GM23338 (cell line): ENCODE results near the gene CAPS. TPM values are rescaled to one million over a fixed set of nuclear protein-coding genes. Genes with fewer than 3 reads are reported as not detected.

Experiments used
- ATAC-seq: fragments of 200-7000 bp; cut with Tn5 transposase; 3 replicates; pipeline ENCODE4 v1.9.1; 2020
- DNase-seq: peaks from one replicate; pipeline ENCODE4 v3.0.0-alpha.2; 2015; ENCODE audit warnings: low spot score
- H2AFZ ChIP-seq: fragments of 200-600 bp; sonication (generic); 2 replicates; pipeline ENCODE4 v1.8.0; 2016; ENCODE audit warnings: antibody characterized with exemption, mild to moderate bottlenecking, moderate library complexity
- H3F3A ChIP-seq: fragments of 200-600 bp; sonication (generic); replicated peaks from 2 replicates; pipeline ENCODE4 v1.8.0; 2017; ENCODE audit warnings: antibody characterized with exemption, mixed run types, low read depth
- H3K27ac ChIP-seq: fragments of 200-600 bp; sonication (generic); 2 replicates; pipeline ENCODE4 v1.6.1; 2016; ENCODE audit warnings: low read depth
- H3K27me3 ChIP-seq: fragments of 200-600 bp; sonication (generic); 2 replicates; pipeline ENCODE4 v1.8.0; 2016; ENCODE audit warnings: mild to moderate bottlenecking, mixed run types, moderate library complexity; ENCODE audit not compliant: insufficient read depth
- H3K36me3 ChIP-seq: fragments of 200-600 bp; sonication (generic); 2 replicates; pipeline ENCODE4 v1.8.0; 2016; ENCODE audit warnings: mild to moderate bottlenecking; ENCODE audit not compliant: insufficient read depth
- H3K4me1 ChIP-seq: fragments of 200-600 bp; sonication (generic); 2 replicates; pipeline ENCODE4 v1.8.0; 2016; ENCODE audit warnings: mild to moderate bottlenecking, moderate library complexity; ENCODE audit not compliant: insufficient read depth
- H3K4me2 ChIP-seq: fragments of 200-600 bp; sonication (generic); 2 replicates; pipeline ENCODE4 v1.7.1; 2017; ENCODE audit warnings: mixed run types
- H3K4me3 ChIP-seq: fragments of 200-600 bp; sonication (generic); 2 replicates; pipeline ENCODE4 v1.6.1; 2016; ENCODE audit warnings: mixed run types
- H3K79me2 ChIP-seq: fragments of 200-600 bp; sonication (generic); replicated peaks from 2 replicates; pipeline ENCODE4 v1.8.0; 2017; ENCODE audit warnings: mild to moderate bottlenecking; ENCODE audit not compliant: insufficient read depth
- H3K9me2 ChIP-seq: fragments of 200-600 bp; sonication (generic); 2 replicates; pipeline ENCODE4 v1.8.0; 2017; ENCODE audit not compliant: insufficient read depth
- H4K20me1 ChIP-seq: fragments of 200-600 bp; sonication (generic); replicated peaks from 2 replicates; pipeline ENCODE4 v1.8.0; 2017; ENCODE audit warnings: mild to moderate bottlenecking; ENCODE audit not compliant: insufficient read depth
- H3K27ac Mint-ChIP-seq: 2 replicates; pipeline ENCODE4 v1.8.0; 2020; ENCODE audit warnings: inconsistent platforms, mild to moderate bottlenecking, moderate library complexity, mixed read lengths
- H3K27me3 Mint-ChIP-seq: 3 replicates; pipeline ENCODE4 v1.8.0; 2022; ENCODE audit warnings: low read depth, mild to moderate bottlenecking, moderate library complexity, mixed read lengths, inconsistent platforms; ENCODE audit not compliant: insufficient read depth, poor library complexity
- H3K36me3 Mint-ChIP-seq: 3 replicates; pipeline ENCODE4 v1.8.0; 2021; ENCODE audit warnings: low read depth, mild to moderate bottlenecking, inconsistent platforms, moderate library complexity, mixed read lengths
- H3K4me1 Mint-ChIP-seq: 3 replicates; pipeline ENCODE4 v1.8.0; 2020; ENCODE audit warnings: mild to moderate bottlenecking, inconsistent platforms, mixed read lengths
- H3K4me3 Mint-ChIP-seq: 3 replicates; pipeline ENCODE4 v1.8.0; 2021; ENCODE audit warnings: moderate library complexity, mild to moderate bottlenecking, inconsistent platforms, mixed read lengths
- H3K9me3 Mint-ChIP-seq: 3 replicates; pipeline ENCODE4 v1.8.0; 2020; ENCODE audit warnings: moderate library complexity, mild to moderate bottlenecking, inconsistent platforms, mixed read lengths
- CREB1 ChIP-seq: fragments of 250-450 bp; sonication (Bioruptor Pico); IDR thresholded peaks from 2 replicates; pipeline ENCODE4 v1.5.0; 2020; ENCODE audit warnings: low read depth, mild to moderate bottlenecking, moderate library complexity
- EZH2 ChIP-seq: fragments of 200-600 bp; sonication (generic); IDR thresholded peaks from one replicate; pipeline ENCODE4 v1.8.0; 2017; ENCODE audit warnings: antibody characterized with exemption, mild to moderate bottlenecking, low read depth; ENCODE audit not compliant: unreplicated experiment
- EZH2phosphoT487 ChIP-seq: fragments of 200-600 bp; sonication (generic); IDR thresholded peaks from one replicate; pipeline ENCODE4 v1.8.1; 2018; ENCODE audit warnings: antibody characterized with exemption; ENCODE audit not compliant: unreplicated experiment
- JUNB ChIP-seq: IDR thresholded peaks from one replicate; pipeline ENCODE4 v1.6.1; 2016; ENCODE audit warnings: antibody characterized with exemption; ENCODE audit not compliant: unreplicated experiment
- NANOG ChIP-seq: IDR thresholded peaks from 2 replicates; pipeline ENCODE4 v1.6.1; 2016; ENCODE audit warnings: antibody characterized with exemption, borderline replicate concordance
- POLR2AphosphoS5 ChIP-seq: IDR thresholded peaks from 2 replicates; pipeline ENCODE4 v1.6.1; 2016; ENCODE audit warnings: antibody characterized with exemption, low read depth
- STAT1 ChIP-seq: IDR thresholded peaks from one replicate; pipeline ENCODE4 v1.6.1; 2016; ENCODE audit warnings: antibody characterized with exemption; ENCODE audit not compliant: unreplicated experiment
- ZNF114 ChIP-seq: fragments of 250-450 bp; sonication (Bioruptor Pico); IDR thresholded peaks from 2 replicates; pipeline ENCODE4 v1.5.0; 2020; ENCODE audit warnings: mild to moderate bottlenecking, moderate library complexity
- ZNF331 ChIP-seq: fragments of 250-450 bp; sonication (Bioruptor Pico); IDR thresholded peaks from 2 replicates; pipeline ENCODE4 v1.5.0; 2020; ENCODE audit warnings: low read depth, mild to moderate bottlenecking, moderate library complexity
- polyA plus RNA-seq: library from polyadenylated mRNA; unstranded; fragments of >200 nt; fragmentation: Nextera tagmentation; extraction: Ambion mirVana; gene quantifications from 2 replicates; pipeline ENCODE4 v1.2.1, GENCODE V29; 2016
- total RNA-seq: library from RNA; depleted of rRNA; stranded (reverse); fragments of >200 nt; shearing (Covaris generic); gene quantifications from 2 replicates; pipeline ENCODE4 v1.2.3, GENCODE V29; 2014
- TF ChIP-seq, protein P1 (sequence below): IDR thresholded peaks from 2 replicates; pipeline ENCODE4 v1.6.1; 2016; ENCODE audit warnings: antibody characterized with exemption
- TF ChIP-seq, protein P2 (sequence below), 2 experiments: fragments of 200-600 bp in 1 of 2; sonication (generic) in 1 of 2; conservative IDR thresholded peaks; 2 replicates each; pipeline versions ENCODE4 v1.5.1 to v1.6.1; 2016 to 2017; ENCODE audit warnings: antibody characterized with exemption in 2 of 2, low read depth in 2 of 2, mild to moderate bottlenecking in 2 of 2, moderate library complexity in 1 of 2
- TF ChIP-seq, protein P3 (sequence below): fragments of 250-450 bp; sonication (Bioruptor Pico); IDR thresholded peaks from 2 replicates; pipeline ENCODE4 v1.5.0; 2020; ENCODE audit warnings: mild to moderate bottlenecking, moderate library complexity
- TF ChIP-seq, protein P4 (sequence below): IDR thresholded peaks from one replicate; pipeline ENCODE4 v1.6.1; 2018; ENCODE audit warnings: antibody characterized with exemption; ENCODE audit not compliant: unreplicated experiment

CAPS gene
- total and polyA plus RNA-seq, 2 experiments from 2014 or later: 1.5 to 3.2 TPM

DNA sequence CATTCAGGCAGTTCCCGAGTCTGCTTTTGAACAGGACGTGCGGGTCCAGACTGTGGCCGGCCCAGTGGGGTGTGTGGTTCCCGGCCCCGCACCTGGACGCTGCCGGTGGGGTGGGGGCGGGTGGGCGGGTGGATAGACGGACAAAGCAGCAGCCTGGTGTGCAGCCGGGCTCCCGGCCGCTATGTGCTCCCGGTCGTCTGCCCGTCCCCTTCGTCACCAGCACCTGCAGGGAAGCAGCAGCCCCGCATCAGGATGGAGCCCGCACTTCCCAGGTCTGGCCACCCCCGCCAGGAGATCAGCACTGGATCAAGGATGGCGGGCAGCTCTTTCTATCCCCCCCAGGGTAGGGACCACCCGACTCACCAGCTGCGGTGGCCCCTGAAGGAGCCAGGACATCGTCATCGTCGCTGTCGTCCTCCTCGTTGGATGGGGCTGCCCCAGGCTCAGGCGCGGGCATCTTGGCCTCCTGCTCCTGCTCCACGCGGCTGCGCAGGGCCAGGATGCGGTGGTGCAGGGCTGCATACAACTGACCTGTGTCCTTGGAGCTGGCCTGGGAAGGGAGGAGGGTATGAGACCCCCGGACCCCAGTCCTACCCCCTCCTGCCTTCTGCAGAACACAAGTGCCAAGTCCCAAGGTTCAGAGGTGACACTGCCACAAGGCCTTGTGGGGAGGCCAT is 3.5 kb downstream of the CAPS start:
- Histone ChIP-seq H3K79me2 (no peaks in the 10 kb centered on the region), H2AFZ (no peak overlapping the region), H4K20me1 (no peaks in the 10 kb centered on the region; the same call in 1 of the 2 replicates), H3K4me3 (no peak overlapping the region), H3K9me2 (no peaks in the 10 kb centered on the region), H3K27ac (no peak overlapping the region), H3K36me3 (peaks cover 4% of the 10 kb centered on the region; the same call in 1 of the 2 replicates), H3K4me1 (no peaks in the 10 kb centered on the region), H3K4me2 (no peak overlapping the region), H3K27me3 (no peaks in the 10 kb centered on the region), H3F3A (no peaks in the 10 kb centered on the region)
- Mint-ChIP-seq H3K4me3 (no peak overlapping the region), H3K9me3 (no peaks in the 10 kb centered on the region), H3K27ac (no peak overlapping the region), H3K36me3 (peaks cover 33% of the 10 kb centered on the region), H3K4me1 (no peaks in the 10 kb centered on the region), H3K27me3 (peaks cover 4% of the 10 kb centered on the region)
- no peak for ATAC-seq
- TF ChIP-seq, protein P1, sequence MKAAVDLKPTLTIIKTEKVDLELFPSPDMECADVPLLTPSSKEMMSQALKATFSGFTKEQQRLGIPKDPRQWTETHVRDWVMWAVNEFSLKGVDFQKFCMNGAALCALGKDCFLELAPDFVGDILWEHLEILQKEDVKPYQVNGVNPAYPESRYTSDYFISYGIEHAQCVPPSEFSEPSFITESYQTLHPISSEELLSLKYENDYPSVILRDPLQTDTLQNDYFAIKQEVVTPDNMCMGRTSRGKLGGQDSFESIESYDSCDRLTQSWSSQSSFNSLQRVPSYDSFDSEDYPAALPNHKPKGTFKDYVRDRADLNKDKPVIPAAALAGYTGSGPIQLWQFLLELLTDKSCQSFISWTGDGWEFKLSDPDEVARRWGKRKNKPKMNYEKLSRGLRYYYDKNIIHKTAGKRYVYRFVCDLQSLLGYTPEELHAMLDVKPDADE: no peak
- no peak for TF ChIP-seq CREB1 (CRISPR knock-in tag)
- no peak for TF ChIP-seq NANOG
- no peak for TF ChIP-seq EZH2
- TF ChIP-seq, protein P2, sequence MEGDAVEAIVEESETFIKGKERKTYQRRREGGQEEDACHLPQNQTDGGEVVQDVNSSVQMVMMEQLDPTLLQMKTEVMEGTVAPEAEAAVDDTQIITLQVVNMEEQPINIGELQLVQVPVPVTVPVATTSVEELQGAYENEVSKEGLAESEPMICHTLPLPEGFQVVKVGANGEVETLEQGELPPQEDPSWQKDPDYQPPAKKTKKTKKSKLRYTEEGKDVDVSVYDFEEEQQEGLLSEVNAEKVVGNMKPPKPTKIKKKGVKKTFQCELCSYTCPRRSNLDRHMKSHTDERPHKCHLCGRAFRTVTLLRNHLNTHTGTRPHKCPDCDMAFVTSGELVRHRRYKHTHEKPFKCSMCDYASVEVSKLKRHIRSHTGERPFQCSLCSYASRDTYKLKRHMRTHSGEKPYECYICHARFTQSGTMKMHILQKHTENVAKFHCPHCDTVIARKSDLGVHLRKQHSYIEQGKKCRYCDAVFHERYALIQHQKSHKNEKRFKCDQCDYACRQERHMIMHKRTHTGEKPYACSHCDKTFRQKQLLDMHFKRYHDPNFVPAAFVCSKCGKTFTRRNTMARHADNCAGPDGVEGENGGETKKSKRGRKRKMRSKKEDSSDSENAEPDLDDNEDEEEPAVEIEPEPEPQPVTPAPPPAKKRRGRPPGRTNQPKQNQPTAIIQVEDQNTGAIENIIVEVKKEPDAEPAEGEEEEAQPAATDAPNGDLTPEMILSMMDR (conservative IDR thresholded peaks at IDR 0.05; ENCODE audit: low read depth in 2 of 2): no peak
- TF ChIP-seq, protein P3, sequence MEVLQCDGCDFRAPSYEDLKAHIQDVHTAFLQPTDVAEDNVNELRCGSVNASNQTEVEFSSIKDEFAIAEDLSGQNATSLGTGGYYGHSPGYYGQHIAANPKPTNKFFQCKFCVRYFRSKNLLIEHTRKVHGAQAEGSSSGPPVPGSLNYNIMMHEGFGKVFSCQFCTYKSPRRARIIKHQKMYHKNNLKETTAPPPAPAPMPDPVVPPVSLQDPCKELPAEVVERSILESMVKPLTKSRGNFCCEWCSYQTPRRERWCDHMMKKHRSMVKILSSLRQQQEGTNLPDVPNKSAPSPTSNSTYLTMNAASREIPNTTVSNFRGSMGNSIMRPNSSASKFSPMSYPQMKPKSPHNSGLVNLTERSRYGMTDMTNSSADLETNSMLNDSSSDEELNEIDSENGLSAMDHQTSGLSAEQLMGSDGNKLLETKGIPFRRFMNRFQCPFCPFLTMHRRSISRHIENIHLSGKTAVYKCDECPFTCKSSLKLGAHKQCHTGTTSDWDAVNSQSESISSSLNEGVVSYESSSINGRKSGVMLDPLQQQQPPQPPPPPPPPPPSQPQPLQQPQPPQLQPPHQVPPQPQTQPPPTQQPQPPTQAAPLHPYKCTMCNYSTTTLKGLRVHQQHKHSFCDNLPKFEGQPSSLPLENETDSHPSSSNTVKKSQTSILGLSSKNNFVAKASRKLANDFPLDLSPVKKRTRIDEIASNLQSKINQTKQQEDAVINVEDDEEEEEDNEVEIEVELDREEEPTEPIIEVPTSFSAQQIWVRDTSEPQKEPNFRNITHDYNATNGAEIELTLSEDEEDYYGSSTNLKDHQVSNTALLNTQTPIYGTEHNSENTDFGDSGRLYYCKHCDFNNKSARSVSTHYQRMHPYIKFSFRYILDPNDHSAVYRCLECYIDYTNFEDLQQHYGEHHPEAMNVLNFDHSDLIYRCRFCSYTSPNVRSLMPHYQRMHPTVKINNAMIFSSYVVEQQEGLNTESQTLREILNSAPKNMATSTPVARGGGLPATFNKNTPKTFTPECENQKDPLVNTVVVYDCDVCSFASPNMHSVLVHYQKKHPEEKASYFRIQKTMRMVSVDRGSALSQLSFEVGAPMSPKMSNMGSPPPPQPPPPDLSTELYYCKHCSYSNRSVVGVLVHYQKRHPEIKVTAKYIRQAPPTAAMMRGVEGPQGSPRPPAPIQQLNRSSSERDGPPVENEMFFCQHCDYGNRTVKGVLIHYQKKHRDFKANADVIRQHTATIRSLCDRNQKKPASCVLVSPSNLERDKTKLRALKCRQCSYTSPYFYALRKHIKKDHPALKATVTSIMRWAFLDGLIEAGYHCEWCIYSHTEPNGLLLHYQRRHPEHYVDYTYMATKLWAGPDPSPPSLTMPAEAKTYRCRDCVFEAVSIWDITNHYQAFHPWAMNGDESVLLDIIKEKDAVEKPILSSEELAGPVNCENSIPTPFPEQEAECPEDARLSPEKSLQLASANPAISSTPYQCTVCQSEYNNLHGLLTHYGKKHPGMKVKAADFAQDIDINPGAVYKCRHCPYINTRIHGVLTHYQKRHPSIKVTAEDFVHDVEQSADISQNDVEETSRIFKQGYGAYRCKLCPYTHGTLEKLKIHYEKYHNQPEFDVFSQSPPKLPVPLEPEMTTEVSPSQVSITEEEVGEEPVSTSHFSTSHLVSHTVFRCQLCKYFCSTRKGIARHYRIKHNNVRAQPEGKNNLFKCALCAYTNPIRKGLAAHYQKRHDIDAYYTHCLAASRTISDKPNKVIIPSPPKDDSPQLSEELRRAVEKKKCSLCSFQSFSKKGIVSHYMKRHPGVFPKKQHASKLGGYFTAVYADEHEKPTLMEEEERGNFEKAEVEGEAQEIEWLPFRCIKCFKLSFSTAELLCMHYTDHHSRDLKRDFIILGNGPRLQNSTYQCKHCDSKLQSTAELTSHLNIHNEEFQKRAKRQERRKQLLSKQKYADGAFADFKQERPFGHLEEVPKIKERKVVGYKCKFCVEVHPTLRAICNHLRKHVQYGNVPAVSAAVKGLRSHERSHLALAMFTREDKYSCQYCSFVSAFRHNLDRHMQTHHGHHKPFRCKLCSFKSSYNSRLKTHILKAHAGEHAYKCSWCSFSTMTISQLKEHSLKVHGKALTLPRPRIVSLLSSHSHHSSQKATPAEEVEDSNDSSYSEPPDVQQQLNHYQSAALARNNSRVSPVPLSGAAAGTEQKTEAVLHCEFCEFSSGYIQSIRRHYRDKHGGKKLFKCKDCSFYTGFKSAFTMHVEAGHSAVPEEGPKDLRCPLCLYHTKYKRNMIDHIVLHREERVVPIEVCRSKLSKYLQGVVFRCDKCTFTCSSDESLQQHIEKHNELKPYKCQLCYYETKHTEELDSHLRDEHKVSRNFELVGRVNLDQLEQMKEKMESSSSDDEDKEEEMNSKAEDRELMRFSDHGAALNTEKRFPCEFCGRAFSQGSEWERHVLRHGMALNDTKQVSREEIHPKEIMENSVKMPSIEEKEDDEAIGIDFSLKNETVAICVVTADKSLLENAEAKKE (CRISPR knock-in tag): no peak
- TF ChIP-seq ZNF331 (CRISPR knock-in tag): no peak
- TF ChIP-seq POLR2AphosphoS5: no peak
- TF ChIP-seq ZNF114: no peak
- TF ChIP-seq, protein P4, sequence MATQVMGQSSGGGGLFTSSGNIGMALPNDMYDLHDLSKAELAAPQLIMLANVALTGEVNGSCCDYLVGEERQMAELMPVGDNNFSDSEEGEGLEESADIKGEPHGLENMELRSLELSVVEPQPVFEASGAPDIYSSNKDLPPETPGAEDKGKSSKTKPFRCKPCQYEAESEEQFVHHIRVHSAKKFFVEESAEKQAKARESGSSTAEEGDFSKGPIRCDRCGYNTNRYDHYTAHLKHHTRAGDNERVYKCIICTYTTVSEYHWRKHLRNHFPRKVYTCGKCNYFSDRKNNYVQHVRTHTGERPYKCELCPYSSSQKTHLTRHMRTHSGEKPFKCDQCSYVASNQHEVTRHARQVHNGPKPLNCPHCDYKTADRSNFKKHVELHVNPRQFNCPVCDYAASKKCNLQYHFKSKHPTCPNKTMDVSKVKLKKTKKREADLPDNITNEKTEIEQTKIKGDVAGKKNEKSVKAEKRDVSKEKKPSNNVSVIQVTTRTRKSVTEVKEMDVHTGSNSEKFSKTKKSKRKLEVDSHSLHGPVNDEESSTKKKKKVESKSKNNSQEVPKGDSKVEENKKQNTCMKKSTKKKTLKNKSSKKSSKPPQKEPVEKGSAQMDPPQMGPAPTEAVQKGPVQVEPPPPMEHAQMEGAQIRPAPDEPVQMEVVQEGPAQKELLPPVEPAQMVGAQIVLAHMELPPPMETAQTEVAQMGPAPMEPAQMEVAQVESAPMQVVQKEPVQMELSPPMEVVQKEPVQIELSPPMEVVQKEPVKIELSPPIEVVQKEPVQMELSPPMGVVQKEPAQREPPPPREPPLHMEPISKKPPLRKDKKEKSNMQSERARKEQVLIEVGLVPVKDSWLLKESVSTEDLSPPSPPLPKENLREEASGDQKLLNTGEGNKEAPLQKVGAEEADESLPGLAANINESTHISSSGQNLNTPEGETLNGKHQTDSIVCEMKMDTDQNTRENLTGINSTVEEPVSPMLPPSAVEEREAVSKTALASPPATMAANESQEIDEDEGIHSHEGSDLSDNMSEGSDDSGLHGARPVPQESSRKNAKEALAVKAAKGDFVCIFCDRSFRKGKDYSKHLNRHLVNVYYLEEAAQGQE: no peak
- no peak for TF ChIP-seq EZH2phosphoT487
- TF ChIP-seq STAT1: no peak
- TF ChIP-seq JUNB: no peak
- no peak for DNase-seq
